ENCODE measurements around the gene DNAJB13.

Gene DNAJB13

DNA sequence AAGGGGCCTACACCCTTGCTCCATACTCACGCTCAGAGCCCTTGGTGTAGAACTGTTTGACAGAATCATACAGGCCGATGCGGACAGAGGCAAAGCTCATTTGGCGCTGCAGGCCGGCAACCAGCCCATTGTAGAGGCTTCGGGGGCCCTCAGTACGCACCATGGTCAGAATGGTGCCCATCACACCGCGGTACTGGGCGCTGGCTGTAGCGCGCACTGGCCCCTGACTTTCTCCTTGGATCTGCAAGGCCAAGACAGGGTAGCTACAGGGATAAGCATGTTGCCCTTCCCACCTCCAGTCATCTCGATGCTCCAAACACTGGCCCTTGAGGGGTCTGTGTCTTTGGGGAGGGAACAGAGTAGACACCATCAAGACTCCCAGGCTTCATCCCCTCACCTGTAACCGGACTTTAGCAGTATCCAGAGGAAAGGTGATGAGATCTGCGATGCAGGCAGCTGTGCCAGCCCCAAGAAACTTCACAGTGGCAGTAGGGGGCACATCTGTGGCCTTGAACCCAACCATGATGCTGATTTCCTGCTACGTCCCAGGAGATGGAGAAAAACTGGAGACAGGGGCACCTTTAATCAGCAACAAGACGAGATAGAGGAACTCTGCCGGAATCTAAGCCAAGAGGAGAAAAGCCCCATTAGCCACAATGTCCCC is 27.2 kb downstream of the DNAJB13 start (continued):
- TF ChIP-seq ZSCAN5A (tag by site-specific recombination; IDR thresholded peaks at IDR 0.05) = no peak

- Histone ChIP-seq H3K36me3 (ENCODE audit: control insufficient read depth in 2 of 2, insufficient read depth in 1 of 2, low read length in 2 of 2) (peaks cover 0 to 77% of the 10 kb centered on the region in 2 experiments; a peak in 1 of 3 replicates), H3K27ac (ENCODE audit: extremely low read depth, low read depth, low read length) (no peak overlapping the region), H3K9me3 (ENCODE audit: control insufficient read depth, insufficient read depth, low read depth, low read length) (no peaks in the 10 kb centered on the region), H3K4me3 (ENCODE audit: low read depth, low read length) (no peak overlapping the region), H3K4me1 (ENCODE audit: control insufficient read depth, insufficient read depth, low read length) (peaks cover 3% of the 10 kb centered on the region; the same call in 1 of the 2 replicates)
- TF ChIP-seq IKZF3 (tag by site-specific recombination; IDR thresholded peaks at IDR 0.05) (no peak), ZNF138 (tag by site-specific recombination; IDR thresholded peaks at IDR 0.05; ENCODE audit: borderline replicate concordance) (no peak), ZNF16 (tag by site-specific recombination; IDR thresholded peaks at IDR 0.05; ENCODE audit: low read depth) (no peak), ZNF350 (tag by site-specific recombination; IDR thresholded peaks at IDR 0.05) (no peak), ZNF501 (tag by site-specific recombination; IDR thresholded peaks at IDR 0.05) (no peak), KLF7 (tag by site-specific recombination; IDR thresholded peaks at IDR 0.05; ENCODE audit: borderline replicate concordance) (no peak), ZNF664 (tag by site-specific recombination; IDR thresholded peaks at IDR 0.05) (no peak), TSHZ1 (tag by site-specific recombination; IDR thresholded peaks at IDR 0.05; ENCODE audit: borderline replicate concordance) (no peak), PRDM1 (tag by site-specific recombination; IDR thresholded peaks at IDR 0.05) (no peak), ZNF175 (tag by site-specific recombination; IDR thresholded peaks at IDR 0.05) (no peak), ZNF391 (tag by site-specific recombination; IDR thresholded peaks at IDR 0.05; ENCODE audit: borderline replicate concordance, low read depth) (no peak), INSM2 (tag by site-specific recombination; IDR thresholded peaks at IDR 0.05) (no peak), PRDM4 (tag by site-specific recombination; IDR thresholded peaks at IDR 0.05) (no peak)
- TF ChIP-seq, protein P1, sequence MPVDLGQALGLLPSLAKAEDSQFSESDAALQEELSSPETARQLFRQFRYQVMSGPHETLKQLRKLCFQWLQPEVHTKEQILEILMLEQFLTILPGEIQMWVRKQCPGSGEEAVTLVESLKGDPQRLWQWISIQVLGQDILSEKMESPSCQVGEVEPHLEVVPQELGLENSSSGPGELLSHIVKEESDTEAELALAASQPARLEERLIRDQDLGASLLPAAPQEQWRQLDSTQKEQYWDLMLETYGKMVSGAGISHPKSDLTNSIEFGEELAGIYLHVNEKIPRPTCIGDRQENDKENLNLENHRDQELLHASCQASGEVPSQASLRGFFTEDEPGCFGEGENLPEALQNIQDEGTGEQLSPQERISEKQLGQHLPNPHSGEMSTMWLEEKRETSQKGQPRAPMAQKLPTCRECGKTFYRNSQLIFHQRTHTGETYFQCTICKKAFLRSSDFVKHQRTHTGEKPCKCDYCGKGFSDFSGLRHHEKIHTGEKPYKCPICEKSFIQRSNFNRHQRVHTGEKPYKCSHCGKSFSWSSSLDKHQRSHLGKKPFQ (tag by site-specific recombination; IDR thresholded peaks at IDR 0.05) = no peak
- TF ChIP-seq, protein P2, sequence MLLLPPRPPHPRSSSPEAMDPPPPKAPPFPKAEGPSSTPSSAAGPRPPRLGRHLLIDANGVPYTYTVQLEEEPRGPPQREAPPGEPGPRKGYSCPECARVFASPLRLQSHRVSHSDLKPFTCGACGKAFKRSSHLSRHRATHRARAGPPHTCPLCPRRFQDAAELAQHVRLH (tag by site-specific recombination; IDR thresholded peaks at IDR 0.05) = no peak
- TF ChIP-seq, protein P3, sequence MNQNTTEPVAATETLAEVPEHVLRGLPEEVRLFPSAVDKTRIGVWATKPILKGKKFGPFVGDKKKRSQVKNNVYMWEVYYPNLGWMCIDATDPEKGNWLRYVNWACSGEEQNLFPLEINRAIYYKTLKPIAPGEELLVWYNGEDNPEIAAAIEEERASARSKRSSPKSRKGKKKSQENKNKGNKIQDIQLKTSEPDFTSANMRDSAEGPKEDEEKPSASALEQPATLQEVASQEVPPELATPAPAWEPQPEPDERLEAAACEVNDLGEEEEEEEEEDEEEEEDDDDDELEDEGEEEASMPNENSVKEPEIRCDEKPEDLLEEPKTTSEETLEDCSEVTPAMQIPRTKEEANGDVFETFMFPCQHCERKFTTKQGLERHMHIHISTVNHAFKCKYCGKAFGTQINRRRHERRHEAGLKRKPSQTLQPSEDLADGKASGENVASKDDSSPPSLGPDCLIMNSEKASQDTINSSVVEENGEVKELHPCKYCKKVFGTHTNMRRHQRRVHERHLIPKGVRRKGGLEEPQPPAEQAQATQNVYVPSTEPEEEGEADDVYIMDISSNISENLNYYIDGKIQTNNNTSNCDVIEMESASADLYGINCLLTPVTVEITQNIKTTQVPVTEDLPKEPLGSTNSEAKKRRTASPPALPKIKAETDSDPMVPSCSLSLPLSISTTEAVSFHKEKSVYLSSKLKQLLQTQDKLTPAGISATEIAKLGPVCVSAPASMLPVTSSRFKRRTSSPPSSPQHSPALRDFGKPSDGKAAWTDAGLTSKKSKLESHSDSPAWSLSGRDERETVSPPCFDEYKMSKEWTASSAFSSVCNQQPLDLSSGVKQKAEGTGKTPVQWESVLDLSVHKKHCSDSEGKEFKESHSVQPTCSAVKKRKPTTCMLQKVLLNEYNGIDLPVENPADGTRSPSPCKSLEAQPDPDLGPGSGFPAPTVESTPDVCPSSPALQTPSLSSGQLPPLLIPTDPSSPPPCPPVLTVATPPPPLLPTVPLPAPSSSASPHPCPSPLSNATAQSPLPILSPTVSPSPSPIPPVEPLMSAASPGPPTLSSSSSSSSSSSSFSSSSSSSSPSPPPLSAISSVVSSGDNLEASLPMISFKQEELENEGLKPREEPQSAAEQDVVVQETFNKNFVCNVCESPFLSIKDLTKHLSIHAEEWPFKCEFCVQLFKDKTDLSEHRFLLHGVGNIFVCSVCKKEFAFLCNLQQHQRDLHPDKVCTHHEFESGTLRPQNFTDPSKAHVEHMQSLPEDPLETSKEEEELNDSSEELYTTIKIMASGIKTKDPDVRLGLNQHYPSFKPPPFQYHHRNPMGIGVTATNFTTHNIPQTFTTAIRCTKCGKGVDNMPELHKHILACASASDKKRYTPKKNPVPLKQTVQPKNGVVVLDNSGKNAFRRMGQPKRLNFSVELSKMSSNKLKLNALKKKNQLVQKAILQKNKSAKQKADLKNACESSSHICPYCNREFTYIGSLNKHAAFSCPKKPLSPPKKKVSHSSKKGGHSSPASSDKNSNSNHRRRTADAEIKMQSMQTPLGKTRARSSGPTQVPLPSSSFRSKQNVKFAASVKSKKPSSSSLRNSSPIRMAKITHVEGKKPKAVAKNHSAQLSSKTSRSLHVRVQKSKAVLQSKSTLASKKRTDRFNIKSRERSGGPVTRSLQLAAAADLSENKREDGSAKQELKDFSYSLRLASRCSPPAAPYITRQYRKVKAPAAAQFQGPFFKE (tag by site-specific recombination; IDR thresholded peaks at IDR 0.05; ENCODE audit: borderline replicate concordance) = no peak
- CTCF ChIA-PET = interaction anchor here (3.5 kb wide), 1 partner anchor 15 kb away, joined by 9 read pairs; no protein-coding TSS in a partner anchor
- POLR2A ChIA-PET = no interaction called here
These were observed 27.8 kb downstream of the DNAJB13 start for GRCh38 chr11:73978576-73979086.

All from HEK293 (cell line).